Measurements from ENCODE around the gene MN1.

Gene MN1

GRCh38 chr22:27757928-27758525, 43.5 kb downstream of the MN1 start:
- no peak for DNase-seq
- H3K4me3 ChIP-seq (ENCODE audit: low read depth, low read length): no peak overlapping the region
- in situ Hi-C loops (cut with HindIII; ENCODE audit: low pct_ligation_motif_present, low sequenced_read_pairs): no loop called here
- peaks cover 2% of the 10 kb centered on the region for H3K36me3 ChIP-seq (replicated peaks)
- no peak overlapping the region for H3K27ac ChIP-seq
- TF ChIP-seq CTCF (IDR thresholded peaks at IDR 0.05; ENCODE audit: low read depth, low read length, missing control alignments): no peak
- no peaks in the 10 kb centered on the region for H3K27me3 ChIP-seq (replicated peaks)

- no peaks in the 10 kb centered on the region for H3K36me3 ChIP-seq (replicated peaks)
- TF ChIP-seq CTCF (IDR thresholded peaks at IDR 0.05; ENCODE audit: low read depth, low read length, missing control alignments): no peak
- H3K4me3 ChIP-seq (ENCODE audit: low read depth, low read length): no peak overlapping the region
- no peak for DNase-seq
- H3K27me3 ChIP-seq (replicated peaks): no peaks in the 10 kb centered on the region
- no peak overlapping the region for H3K27ac ChIP-seq
- in situ Hi-C loops (cut with HindIII; ENCODE audit: low pct_ligation_motif_present, low sequenced_read_pairs): no loop called here
Observed at GRCh38 chr22:27756212-27756660, 45.3 kb downstream of the MN1 start.

- Histone ChIP-seq H3K27me3 (replicated peaks) (no peaks in the 10 kb centered on the region), H3K4me3 (ENCODE audit: low read depth, low read length) (no peak overlapping the region), H3K27ac (no peak overlapping the region), H3K36me3 (replicated peaks) (no peaks in the 10 kb centered on the region)
- DNase-seq: no peak
- in situ Hi-C loops (cut with HindIII; ENCODE audit: low pct_ligation_motif_present, low sequenced_read_pairs): no loop called here
- TF ChIP-seq CTCF (IDR thresholded peaks at IDR 0.05; ENCODE audit: low read depth, low read length, missing control alignments): no peak
Observed at GRCh38 chr22:27755521-27756211, 45.9 kb downstream of the MN1 start.

GRCh38 chr22:27754888-27755480, 46.6 kb downstream of the MN1 start:
- H3K27ac ChIP-seq: no peak overlapping the region
- in situ Hi-C loops (cut with HindIII; ENCODE audit: low pct_ligation_motif_present, low sequenced_read_pairs): no loop called here

GRCh38 chr22:27754247-27754887, 47.2 kb downstream of the MN1 start:
- in situ Hi-C loops (cut with HindIII; ENCODE audit: low pct_ligation_motif_present, low sequenced_read_pairs): no loop called here
- DNase-seq: no peak
- Histone ChIP-seq H3K27ac (no peak overlapping the region), H3K36me3 (replicated peaks) (peaks cover 4% of the 10 kb centered on the region), H3K4me3 (ENCODE audit: low read depth, low read length) (no peak overlapping the region), H3K27me3 (replicated peaks) (no peaks in the 10 kb centered on the region)
- TF ChIP-seq CTCF (IDR thresholded peaks at IDR 0.05; ENCODE audit: low read depth, low read length, missing control alignments): no peak

More at GRCh38 chr22:27754888-27755480, 46.6 kb downstream of the MN1 start:
- H3K36me3 ChIP-seq (replicated peaks): no peaks in the 10 kb centered on the region
- DNase-seq: no peak
- no peak for TF ChIP-seq CTCF (IDR thresholded peaks at IDR 0.05; ENCODE audit: low read depth, low read length, missing control alignments)
- H3K27me3 ChIP-seq (replicated peaks): no peaks in the 10 kb centered on the region
- no peak overlapping the region for H3K4me3 ChIP-seq (ENCODE audit: low read depth, low read length)
